Upper lobe of right lung (tissue), 1 donor: Measurements from ENCODE around the gene SAG. TPM values are rescaled to one million over a fixed set of nuclear protein-coding genes. Genes with fewer than 3 reads are reported as not detected.

Experiments used
- ATAC-seq: fragments of 200-7000 bp; cut with Tn5 transposase; one replicate; pipeline ENCODE4 v1.9.1; 2020; ENCODE audit warnings: mild to moderate bottlenecking, moderate library complexity
- DNase-seq: peaks from one replicate; pipeline ENCODE4 v3.0.0-alpha.2; 2020
- H3K27ac ChIP-seq: fragments of 200-600 bp; one replicate; pipeline ENCODE4 v1.8.0; 2022
- H3K27me3 ChIP-seq: fragments of 200-600 bp; one replicate; pipeline ENCODE4 v1.8.0; 2022; ENCODE audit warnings: mild to moderate bottlenecking
- H3K36me3 ChIP-seq: fragments of 200-600 bp; one replicate; pipeline ENCODE4 v1.8.0; 2022
- H3K4me1 ChIP-seq: fragments of 200-600 bp; one replicate; pipeline ENCODE4 v1.8.0; 2022
- H3K4me3 ChIP-seq: fragments of 200-600 bp; one replicate; pipeline ENCODE4 v1.8.0; 2022; ENCODE audit warnings: mild to moderate bottlenecking
- H3K9me3 ChIP-seq: fragments of 200-600 bp; one replicate; pipeline ENCODE4 v1.8.0; 2022
- CTCF ChIP-seq: fragments of 200-600 bp; IDR thresholded peaks from one replicate; pipeline ENCODE4 v1.8.0; 2022; ENCODE audit warnings: antibody characterized with exemption
- intact Hi-C: fragments of 100-400 bp; cut with DNase I; formaldehyde crosslinking; loops from one replicate; pipeline ENCODE4 v1.11.0; 2022
- total RNA-seq: library from RNA; stranded (reverse); fragmentation: NEBNext Ultra II Directional; extraction: Animal tissue kit (Norgen Biotek cat#: 25700); gene quantifications from one replicate; pipeline ENCODE4 v1.2.1, GENCODE V29; 2021
- donor health status: DM: no; HTN: yes; CAD: no; lungs with severe emphysema.

The SAG gene
- total RNA-seq, 1 donor from 2014 or later = not detected

DNA sequence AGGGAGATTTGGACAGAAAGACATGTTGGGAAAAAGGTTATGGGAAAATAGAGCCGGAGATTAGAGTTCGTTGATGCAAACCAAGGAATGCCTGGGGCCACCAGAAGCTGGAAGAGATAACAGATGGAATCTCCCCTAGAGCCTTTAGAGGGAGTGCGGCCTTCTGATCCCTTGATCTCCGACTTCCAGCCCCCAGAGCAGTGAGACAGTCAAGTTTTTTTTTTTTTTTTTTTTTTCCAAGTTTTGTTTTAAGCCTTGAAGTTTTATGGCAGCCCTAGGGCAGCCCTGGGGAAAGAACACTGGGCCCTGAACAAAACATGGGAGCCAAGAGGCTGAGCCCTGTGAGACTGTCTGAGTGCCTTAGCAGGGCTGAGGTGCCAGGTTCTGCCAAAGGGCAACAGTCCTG, 53.2 kb downstream of the SAG start:
- Histone ChIP-seq H3K27me3 (no peaks in the 10 kb centered on the region), H3K4me1 (peaks cover 2% of the 10 kb centered on the region), H3K36me3 (no peaks in the 10 kb centered on the region), H3K9me3 (no peaks in the 10 kb centered on the region), H3K27ac (no peak overlapping the region), H3K4me3 (no peak overlapping the region)
- ATAC-seq (no peak), DNase-seq (no peak)
- intact Hi-C loops = no loop called here
- no peak for TF ChIP-seq CTCF

DNA sequence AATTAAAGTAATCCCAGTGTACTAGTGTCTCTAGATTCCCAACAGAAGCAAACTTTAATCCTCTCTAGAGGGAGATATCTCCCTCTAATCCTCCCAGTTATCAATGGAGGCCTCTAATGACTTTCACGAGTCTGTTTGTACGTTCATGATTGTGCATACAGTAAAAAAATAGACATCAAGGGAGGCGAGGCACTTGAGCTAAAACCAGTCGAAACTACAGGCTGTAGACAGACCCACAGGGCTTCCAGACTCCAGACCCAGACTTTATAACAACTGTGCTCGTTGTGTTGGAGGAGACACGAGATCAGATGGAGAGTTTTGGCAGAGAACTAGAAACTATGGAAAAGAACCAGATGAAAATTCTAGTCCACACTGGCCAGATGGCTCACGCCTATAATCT, 53.7 kb downstream of the SAG start:
- no peak overlapping the region for H3K27ac ChIP-seq

DNA sequence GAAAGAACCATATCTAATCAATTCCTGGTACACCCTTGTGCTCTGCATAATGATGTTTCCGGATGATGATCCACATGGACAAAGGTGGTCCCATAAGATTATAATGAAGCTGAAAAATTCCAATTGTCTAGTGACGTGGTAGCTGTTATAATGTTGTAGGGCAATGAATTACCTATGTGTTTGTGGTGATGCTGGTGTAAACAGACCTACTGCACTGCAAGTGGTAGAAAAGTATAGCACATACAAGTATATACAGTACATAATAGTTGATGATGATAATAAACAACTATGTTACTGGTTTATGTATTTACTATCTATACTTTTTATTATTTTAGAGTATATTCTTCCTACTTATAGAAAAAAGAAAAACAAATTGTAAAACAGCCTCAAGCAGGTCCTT, 55.1 kb downstream of the SAG start:
- H3K36me3 ChIP-seq = no peaks in the 10 kb centered on the region
- no peak overlapping the region for H3K27ac ChIP-seq
- intact Hi-C loops = no loop called here
- TF ChIP-seq CTCF = no peak
- no peaks in the 10 kb centered on the region for H3K4me1 ChIP-seq
- H3K27me3 ChIP-seq = no peaks in the 10 kb centered on the region
- ATAC-seq (no peak), DNase-seq (no peak)
- no peaks in the 10 kb centered on the region for H3K9me3 ChIP-seq
- H3K4me3 ChIP-seq = no peak overlapping the region

More for the DNA sequence above, 53.7 kb downstream of the SAG start:
- Histone ChIP-seq H3K27me3 (no peaks in the 10 kb centered on the region), H3K36me3 (no peaks in the 10 kb centered on the region), H3K4me1 (no peaks in the 10 kb centered on the region), H3K4me3 (no peak overlapping the region), H3K9me3 (no peaks in the 10 kb centered on the region)
- DNase-seq = no peak
- TF ChIP-seq CTCF = no peak
- intact Hi-C loops = no loop called here
- no peak for ATAC-seq

GRCh38 chr2:233363744-233364235, 56.2 kb downstream of the SAG start:
- no peak overlapping the region for H3K27ac ChIP-seq
- intact Hi-C loops = no loop called here
- TF ChIP-seq CTCF = no peak
- DNase-seq = no peak
- peaks cover under 1% of the 10 kb centered on the region for H3K4me1 ChIP-seq
- H3K9me3 ChIP-seq = no peaks in the 10 kb centered on the region
- H3K4me3 ChIP-seq = no peak overlapping the region
- ATAC-seq = no peak
- H3K27me3 ChIP-seq = no peaks in the 10 kb centered on the region
- H3K36me3 ChIP-seq = no peaks in the 10 kb centered on the region

DNA sequence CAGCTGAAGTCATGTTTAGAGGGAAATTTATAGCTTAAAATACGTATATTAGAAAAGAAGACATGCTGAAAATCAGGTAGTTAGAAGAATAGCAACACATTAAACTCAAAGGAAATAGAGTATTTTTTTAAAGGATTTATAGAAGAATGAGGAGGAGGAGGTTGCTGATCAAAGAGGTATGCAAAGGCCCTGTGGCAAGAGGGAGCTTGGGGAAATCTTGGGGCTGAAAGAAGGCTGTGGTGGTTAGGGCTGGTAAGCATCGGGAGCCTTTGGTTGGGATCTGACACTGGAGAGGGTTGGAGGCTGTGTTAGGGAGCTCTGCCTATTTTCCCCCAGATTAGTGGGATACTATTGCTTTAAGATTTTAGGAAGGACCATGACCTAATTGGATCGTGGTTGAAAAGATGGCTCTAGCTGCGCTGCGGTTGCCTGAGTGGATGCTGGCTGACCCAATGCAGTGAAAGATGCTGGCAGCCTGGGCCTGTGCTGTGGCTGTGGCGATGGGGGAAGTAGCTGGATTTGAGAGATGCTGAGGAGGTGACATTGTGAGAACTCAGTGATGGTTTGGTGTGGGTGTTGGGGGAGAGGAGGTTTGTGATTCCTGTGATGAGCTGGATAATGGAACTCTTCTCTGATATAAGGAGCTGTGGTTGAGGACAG, 58.4 kb downstream of the SAG start:
- no peak for ATAC-seq
- Histone ChIP-seq H3K4me3 (no peak overlapping the region), H3K36me3 (no peaks in the 10 kb centered on the region), H3K4me1 (peaks cover 15% of the 10 kb centered on the region), H3K9me3 (no peaks in the 10 kb centered on the region), H3K27ac (no peak overlapping the region), H3K27me3 (no peaks in the 10 kb centered on the region)
- no peak for TF ChIP-seq CTCF
- no peak for DNase-seq
- intact Hi-C loops = no loop called here

GRCh38 chr2:233367586-233367985, 60.0 kb downstream of the SAG start:
- ATAC-seq (no peak), DNase-seq (no peak)
- H3K9me3 ChIP-seq = no peaks in the 10 kb centered on the region
- no peaks in the 10 kb centered on the region for H3K36me3 ChIP-seq
- no peak overlapping the region for H3K27ac ChIP-seq
- peaks cover 15% of the 10 kb centered on the region for H3K4me1 ChIP-seq
- H3K27me3 ChIP-seq = no peaks in the 10 kb centered on the region
- H3K4me3 ChIP-seq = no peak overlapping the region
- intact Hi-C loops = no loop called here
- TF ChIP-seq CTCF = no peak
